Daoy (cell line): ENCODE results near the gene MAST4. TPM values are rescaled to one million over a fixed set of nuclear protein-coding genes. Genes with fewer than 3 reads are reported as not detected.
A peak's percentile ranks its signal among the peaks of the same experiment; 100 is the strongest.

Source experiments
- DNase-seq: peaks from one replicate; pipeline ENCODE4 v3.0.0-alpha.2; 2015; ENCODE audit warnings: low read depth
- total RNA-seq: library from RNA; depleted of rRNA; stranded (reverse); fragments of >200 nt; shearing (Covaris generic); gene quantifications from 2 replicates; pipeline ENCODE4 v1.2.3, GENCODE V29; 2014

Gene MAST4
- total RNA-seq, 1 experiment from 2014 or later: 5.5 TPM

DNA sequence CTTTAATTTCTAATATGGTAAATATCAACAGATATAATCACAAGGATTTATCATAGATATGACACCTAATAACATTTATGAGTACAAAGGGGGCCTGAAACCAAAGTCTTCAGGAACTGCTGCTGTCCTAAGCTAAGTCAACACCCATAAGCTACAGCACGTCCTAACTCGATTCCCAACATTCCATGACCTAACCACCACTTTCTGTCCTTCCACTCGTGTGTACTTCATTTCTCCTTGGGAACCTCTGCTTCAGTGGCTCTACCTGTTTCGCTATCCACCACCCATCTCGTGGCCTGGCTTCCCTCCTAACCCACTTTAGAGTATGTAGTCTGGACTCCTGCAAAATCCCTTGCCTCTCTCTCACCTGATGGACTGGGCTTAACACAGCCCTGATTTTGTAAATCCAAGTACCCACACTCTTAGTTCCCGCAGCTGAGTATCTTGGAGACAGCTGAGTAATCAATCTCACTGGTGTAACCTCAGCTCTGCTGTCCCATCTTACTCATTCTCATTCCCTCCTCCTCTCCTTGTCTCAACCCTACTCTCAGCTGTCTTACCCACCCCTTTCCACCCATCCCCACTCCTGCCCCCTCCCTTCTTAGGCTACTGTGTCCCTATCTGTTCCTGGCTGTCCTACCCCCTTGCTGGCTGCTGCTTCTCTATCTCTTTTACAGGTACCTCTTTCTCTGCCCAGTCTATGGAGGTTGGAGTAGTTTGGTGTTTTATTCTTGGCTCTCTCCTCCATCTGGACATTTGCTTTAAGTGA lies 101.8 kb downstream of the MAST4 start:
- no peak for DNase-seq

DNA sequence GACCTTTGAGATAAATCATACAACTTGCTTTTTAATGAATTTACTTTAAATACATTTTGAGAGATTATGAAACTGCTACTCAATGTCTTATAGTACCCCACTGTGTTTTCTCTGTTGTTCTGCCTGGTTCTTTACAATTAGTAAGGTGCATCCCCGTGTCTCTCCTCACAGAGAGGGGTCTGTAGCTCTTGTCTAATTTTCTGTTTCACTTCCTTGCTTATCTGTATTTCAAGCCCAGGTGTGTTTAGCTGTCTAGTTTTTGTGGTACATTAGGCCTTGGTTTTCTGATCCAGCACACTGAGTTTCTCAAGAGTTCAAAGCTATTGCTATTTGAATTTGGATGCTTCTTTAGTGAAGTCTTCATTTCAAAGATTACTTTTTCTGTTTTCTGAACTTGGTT lies 105.1 kb downstream of the MAST4 start:
- no peak for DNase-seq

DNA sequence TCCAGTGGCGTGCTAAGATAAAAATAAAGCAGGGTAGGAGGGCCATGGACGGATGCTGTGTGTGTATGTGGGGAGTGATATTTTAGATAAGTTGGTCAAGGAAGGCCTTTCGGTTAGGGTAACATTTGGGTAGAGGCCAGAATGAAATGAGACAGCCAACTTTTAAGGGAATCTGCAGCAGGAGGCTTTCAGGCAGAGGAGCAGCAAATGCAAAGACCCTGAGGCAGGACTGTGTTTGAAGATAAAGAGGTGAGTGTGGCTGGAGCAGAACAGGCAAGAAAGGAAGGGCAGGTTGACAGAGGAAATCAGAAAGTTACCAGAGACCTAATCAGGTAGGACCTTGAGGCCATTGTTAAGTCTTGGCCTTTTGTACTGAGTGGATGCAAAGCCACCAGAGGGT lies 106.2 kb downstream of the MAST4 start:
- DNase-seq: no peak

DNA sequence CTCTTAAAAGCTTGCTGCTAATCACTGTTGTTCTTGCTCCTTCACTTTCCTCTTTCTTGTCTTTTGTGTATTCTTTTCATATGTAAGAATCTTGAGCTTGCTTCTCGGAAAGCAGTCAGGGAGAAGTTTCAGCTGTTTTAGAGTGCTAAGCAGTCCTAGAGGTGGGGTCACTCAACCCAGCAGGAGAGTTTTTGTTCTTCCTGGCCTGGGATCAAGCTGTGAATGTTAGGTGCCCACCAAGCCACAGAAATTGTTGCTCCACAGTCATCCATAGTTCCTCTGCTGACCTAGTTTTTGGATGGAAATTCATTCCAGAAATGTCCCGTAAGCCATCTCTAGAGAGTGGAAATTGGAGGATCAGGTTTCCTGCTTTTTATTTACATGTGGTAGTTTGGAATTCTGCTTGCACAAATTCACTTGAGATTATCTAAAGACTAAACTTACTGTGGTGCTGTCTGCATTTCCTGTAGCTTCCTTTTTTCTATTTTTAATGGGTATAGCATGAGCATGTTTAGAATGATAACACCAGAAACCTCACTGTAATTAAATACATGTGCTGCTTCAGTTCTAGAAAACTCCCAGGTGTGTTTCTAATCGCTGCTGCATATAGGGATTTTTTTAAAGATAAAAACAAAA lies 108.7 kb downstream of the MAST4 start:
- DNase-seq: peak; percentile 25

DNA sequence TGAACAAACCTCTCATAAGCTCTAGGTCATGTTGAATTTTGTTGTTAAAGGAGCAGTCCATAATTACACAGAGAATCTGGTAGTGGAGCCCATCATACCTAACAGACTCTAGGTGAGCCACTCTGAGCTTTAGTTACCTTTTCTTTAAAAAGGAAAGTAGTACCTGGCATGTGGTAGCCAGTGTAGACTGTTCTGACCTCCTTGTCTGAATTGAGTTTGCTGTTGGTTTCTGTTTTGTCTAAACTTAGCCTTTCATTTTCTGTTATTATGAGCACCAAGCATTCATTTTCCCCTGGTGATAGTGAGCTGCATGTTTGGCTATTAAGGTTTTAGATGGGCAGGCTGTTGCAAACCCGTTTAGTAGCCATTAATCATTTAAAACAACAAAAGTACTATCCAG lies 112.2 kb downstream of the MAST4 start:
- no peak for DNase-seq

DNA sequence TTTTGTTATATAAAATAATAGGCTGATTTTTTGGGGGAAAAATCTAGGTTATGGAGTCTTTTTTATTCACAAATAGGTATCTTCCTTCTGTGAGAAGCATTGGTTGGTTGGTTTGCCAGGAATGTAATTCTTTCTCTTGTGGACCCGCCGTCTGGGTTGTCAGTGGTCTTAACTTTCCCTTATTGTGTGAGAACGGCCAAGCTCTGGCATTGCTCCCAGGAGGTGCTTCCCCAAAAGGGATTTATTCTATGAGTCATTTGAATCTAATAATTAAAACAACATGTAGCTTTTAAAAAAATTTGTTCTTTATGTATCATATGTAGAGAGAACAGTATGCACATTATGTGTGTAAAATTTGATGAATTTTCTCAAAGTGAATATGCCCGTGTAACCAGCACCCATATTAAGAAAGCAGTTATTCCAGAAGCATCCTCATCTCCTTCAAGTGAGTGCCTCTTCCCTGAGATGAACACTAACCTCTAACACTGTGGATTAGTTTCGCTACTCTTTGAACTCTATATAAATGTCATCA lies 114.4 kb downstream of the MAST4 start:
- peak; percentile 52 for DNase-seq

DNA sequence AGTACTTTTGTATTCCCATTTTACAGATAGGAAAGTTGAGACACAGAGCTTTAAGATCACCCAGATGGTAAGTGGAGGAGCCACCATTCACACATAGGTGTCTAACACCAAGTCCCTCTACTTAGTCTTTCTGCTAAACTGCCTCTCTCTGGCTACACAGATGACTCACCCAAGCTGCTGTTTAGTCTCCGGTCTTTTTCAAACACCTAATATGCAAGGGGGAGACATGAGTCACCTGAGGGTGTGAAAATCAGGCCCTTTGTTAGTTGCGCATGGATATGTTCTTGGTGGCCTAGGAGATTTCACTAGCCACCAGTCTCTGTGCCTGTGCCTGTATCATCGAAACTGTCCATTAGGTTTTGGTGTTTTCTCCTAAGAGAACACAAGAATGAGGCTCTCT lies 117.8 kb downstream of the MAST4 start:
- peak; percentile 84 for DNase-seq

DNA sequence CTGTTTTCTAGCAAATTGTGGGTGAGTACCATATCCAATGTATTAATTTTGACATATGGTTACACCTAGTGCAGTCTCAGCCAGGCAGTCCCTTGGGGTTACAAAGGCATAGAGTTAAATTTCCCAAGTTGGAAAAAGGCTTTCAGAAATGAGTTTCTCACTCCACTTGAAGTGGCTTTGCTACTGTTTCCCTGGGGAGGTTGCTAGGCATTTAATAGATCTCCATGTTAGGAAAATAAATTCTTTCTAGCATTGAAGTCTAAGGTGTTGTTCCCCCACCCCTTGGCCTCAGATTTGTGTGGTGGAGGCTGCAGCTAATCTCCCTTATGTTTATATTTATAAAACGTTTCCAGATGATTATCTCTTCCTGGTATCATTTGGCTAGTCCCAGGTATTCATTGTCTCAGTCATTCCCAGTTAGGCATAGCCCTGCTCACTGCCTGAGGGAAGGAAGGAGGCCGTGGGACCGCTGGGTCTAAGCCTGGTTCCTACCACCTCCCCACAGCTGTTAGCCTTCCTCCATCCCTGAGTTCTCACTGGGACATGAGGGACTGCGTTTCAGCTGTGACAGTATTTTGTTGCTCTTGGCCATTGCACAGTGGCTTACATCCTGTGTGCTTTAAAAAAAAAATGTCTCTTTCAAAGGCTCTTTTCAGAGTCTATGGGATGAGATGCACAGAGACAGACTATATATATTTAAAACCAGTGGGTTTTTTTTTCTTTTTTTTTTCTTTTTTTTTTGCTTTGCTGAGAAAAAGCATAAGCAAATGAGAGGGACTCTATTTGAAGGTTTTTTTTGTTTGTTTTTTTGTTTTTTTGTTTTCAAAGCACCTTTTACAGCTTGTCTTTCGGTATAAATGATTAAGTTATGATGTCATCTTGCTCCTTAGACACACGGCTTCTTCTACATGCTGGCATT lies 121.5 kb downstream of the MAST4 start:
- DNase-seq: peak; percentile 14

DNA sequence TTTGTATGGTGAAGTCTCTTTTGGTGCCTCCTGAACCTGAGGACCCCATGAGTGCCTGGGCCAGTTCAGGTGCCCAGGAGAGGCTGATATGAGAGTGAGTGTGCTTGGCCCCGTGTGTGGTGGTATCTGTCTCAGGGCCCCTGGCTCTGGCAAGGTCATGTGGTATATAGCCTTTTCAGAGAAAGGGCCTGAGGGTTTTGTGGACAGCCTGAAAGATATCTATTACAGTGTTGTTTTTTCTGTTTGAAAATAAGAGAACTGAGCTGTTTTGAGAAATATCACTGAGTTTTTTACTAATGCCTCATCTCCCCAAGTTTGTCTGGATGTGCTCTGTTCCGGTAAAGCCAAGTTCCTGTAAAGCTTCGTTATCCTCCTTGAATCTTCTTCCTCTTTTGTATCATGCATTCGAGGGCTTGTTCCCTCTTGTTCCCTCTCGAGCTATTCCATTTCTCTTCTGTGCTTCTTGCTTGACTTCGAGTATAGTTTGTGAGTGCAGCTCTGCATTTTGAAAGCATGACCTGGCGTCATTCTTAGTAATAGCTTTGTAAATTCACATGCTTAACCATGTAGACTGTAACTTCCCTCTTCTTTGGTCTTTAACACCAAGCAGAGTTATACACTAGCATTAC lies 122.3 kb downstream of the MAST4 start:
- DNase-seq: no peak

DNA sequence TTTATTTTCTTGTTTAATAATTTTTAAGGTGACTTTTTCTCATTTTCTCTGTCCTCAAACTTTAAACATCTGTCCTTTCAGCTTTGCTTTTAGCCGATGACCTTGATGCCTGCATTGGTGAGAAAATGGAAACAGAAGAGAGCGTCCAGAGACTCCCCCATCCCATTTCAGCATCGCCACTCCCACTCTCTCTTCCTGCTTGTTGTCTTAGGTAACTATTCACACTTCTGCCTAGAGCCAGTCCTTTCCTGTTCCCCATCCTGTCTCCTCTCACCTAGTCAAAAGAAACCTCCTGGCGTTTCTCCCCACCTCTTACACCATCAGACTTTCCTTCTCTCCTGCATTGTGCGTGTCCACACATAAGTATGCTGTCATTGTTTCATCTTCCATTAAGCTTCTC lies 124.6 kb downstream of the MAST4 start:
- no peak for DNase-seq

DNA sequence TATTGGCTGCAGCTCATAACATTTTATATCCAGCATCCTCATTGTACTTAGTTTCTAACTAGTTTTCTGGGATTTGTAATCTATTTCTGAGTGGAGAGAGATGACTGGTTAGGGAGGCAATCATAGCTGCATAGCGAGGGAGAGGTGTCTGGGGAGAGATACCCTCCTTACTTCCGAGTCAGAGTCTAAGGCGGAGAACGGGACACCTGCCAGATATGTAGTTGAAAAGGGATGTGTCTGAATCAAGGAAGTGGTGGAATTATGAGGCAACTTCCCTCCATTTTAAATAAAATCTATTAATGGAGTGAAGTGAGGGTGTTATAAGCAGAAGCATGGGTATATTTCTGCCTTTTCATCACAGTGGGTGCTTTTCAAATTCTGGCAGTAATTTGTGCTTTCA lies 126.5 kb downstream of the MAST4 start:
- DNase-seq: no peak

DNA sequence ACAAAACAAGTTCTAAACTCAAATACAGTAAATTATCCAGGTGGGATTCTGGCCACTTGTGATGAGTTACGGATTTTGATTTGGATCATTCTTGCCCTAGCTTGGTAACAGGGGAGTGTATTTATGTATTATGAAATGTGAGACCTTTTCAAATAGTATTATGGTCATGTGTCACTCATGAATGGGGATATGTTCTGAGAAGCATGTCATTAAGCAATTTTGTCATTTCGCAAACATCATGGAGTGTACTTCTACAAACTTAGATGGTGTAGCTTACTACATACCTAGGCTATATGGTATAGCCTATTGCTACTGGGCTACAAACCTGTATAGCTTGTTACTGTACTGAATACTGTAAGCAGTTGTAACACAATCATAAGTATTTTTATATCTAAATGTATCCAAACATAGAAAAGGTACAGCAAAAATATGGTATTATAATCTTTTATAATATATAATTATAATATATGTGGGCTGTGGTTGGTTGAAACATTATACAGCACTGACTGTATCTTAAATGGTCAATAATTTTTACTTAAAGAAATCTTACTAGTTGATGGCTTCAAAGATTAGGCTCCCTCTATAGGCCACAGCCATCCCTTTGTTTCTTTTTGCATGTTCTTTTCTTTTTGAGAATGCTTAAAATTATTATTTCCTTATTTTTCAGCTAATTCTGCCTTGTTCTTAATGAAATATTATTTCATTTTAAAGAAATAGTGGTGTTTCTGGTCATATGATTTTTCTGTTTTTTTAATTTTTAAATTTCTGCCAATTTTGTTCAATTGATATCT lies 128.4 kb downstream of the MAST4 start:
- no peak for DNase-seq

DNA sequence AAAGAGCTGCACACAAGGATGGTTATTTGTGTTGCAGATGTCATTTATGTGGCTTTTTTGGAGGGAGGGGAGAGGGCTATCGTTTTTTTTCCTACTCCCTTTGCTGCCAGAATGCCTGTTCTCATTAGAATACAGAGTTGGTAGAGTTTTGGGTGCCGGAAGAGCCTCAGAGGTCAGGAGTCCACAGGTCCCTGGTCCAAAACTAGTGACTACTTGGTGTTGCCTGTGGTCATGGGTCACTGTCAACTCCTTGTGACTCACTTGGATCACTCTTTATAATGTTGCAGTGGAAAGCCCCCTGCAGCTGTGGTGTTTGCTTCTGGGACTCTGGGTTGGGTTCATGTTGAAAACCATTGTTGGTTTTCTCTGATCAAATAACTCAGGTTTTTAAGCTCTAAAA lies 131.4 kb downstream of the MAST4 start:
- DNase-seq: no peak

DNA sequence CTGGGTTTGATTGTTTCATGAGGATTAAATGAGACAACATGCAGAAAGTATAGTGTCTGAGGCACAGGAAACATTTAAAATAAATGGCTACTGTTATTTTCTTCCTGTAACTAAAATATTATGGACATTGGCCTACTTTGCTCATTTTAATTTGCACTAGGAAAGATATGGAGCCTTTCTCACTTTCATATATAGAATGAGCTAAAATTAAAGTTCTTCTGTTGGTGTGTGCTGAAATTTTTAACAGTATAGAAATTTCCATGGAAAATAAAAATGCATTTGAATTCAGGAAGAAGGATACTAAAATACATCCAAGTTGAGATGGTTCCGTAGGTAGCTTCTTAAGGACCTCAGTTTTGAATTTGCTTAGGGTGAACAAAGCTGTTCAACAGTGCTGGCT lies 131.9 kb downstream of the MAST4 start:
- DNase-seq: no peak

DNA sequence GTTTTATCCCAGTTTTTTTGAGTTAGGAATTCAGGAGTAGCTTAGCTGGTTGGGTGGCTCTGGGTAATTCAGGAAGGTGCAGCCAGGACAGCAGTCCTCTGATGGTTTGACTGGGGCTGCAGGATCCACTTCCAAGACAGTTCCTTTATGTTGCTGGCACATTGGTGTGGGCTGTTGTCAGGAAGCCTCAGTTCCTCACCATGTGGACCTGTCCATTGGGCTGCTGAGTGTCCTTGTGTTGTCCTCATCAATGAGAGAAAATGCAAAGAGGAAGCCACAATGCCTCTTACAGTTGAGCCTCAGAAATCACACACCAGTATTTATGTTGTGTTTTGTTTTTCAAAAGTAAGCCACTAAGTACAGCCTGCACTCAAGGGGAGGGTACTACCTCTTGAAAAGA lies 140.9 kb downstream of the MAST4 start:
- DNase-seq: no peak

DNA sequence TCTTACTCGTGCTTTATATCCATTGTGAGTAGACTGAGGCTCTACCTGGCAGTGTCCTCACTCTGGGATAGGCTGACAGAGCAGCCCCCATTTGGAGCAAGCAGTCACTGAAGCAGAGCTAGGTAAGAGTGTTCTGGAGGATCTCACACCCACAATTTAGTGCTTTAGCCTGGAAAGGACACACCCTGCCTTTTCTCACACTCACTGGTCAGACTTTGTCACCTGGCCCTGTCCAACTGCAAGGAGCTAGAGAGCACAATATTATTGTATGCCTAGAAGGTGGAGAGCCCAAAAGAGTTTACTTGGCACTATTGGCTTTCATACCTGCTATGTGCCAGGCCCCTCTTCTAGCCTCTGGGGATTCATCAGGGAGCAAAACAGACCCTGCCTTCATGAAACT lies 141.9 kb downstream of the MAST4 start:
- DNase-seq: no peak

DNA sequence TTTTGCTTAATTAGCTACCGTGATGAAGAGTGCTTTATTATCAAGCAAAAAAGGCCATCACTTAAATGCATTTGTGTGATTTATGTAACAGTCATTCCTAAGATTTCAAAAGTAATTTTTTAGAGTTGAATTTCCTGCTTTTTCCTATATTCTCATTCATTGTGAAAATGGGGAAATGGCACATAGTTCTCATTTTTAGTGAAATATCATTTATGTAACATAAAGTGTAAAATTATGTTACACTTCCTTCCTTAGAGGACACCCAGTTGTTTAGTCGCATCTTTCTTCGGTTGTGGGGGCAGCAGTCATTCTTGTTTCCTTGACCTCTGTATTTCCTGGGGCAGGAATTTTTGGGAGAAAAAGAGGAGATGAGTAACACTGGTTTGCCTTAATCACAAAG lies 142.8 kb downstream of the MAST4 start:
- no peak for DNase-seq

DNA sequence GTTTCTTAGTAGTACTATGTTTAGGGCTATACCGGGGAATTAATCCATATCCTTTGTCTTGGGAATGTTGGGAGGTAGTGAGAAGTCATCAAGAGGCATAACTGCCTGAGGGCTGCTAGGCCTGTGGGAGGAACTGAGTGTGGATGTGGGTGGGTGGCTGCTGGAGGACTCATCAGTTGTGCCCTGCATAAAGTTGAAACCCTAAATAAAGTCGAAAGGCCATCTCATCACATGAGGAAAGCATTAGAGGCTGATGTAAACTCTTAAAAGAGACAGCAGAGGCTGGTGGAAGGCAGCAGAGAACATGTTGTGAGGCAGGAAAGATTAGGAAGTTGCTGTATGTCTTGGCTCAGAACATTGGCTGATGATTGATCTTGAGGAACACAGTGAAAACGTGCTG lies 143.8 kb downstream of the MAST4 start:
- peak; percentile 9 for DNase-seq

DNA sequence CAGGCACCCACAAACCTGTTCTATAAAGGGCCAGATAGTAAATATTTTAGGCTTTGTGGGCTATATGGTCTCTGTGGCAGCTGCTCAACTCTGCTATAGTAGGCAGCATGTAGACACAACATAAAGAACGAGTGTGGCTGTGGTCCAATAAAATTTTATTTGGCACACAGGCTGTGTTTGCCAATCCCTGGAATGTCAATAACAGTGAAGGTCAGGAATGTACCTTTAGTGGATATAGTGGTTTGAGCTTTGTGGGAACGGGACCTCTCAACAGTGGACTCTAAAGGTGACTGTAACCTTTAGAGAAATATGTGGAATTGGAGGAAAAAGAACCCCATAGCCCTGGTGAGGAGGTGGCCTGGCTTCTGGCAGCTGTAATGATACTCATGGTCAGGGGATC lies 145.2 kb downstream of the MAST4 start:
- no peak for DNase-seq

DNA sequence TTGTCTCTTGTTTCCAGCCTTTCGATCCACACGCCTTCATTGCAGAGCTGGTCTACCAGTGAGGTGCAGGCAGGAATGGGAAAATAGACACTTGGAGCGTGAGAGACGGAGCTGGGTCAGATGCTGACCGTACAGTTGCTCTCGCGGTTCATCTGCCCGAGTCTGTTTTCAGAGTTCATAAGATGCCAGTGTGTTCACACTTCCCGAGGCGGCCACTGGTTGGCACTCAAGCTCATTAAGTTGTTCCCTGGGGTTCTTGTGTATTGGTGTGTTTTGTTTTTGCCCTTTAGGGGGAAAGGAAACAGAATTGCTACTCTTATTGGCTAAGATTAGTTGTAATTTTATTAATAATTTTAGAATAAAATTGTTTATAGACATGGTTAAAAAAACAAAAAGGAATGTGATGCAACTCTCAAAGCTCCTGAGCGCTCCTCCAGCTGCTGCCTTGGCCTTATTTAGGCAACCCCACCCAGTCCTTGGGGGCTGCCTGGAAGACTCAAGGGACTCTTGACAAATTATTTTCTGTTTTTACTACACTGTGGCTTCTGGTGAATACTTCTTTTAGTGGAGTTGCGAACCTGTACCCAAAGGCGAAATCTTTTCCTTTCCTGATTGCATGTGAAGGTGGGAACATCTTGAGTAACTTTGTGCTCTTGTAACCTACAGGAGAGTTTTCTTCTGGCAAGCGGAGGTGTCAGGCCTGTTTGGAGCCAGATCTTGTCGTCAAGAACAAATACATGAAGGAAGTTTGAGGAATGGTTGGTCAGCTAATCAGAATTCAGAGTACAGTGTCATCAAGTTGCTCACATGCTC lies 146.1 kb downstream of the MAST4 start:
- peak; percentile 24 for DNase-seq
